HepG2 (cell line): ENCODE results near the gene TIMM23B. TPM values are rescaled to one million over a fixed set of nuclear protein-coding genes. Genes with fewer than 3 reads are reported as not detected.
"Not testable (repeated sequence)": the region's sequence is repeated elsewhere in the genome, so short reads cannot be mapped to it uniquely, and the experiment has no call there.

Experiments used
- ATAC-seq: fragments of 200-7000 bp; cut with Tn5 transposase; 3 replicates; pipeline ENCODE4 v1.9.1; 2020; ENCODE audit warnings: mild to moderate bottlenecking, moderate library complexity
- BruUV-seq: library from RNA; stranded (reverse); fragments of 400-500 nt; replicated peaks from 2 replicates; lab custom pipeline; 2021; lab: Mats Ljungman, UMichigan
- CTCF ChIA-PET: fragments of 300-600 bp; formaldehyde crosslinking; extraction: SDS; loops from one replicate; lab custom pipeline; 2021; ENCODE audit warnings: low total read pairs, inconsistent platforms, low intra/inter-chr PET ratio; lab: Yijun Ruan, JAX
- POLR2A ChIA-PET: fragments of 350-600 bp; sonication (Branson Sonifier 250); formaldehyde crosslinking; loops from one replicate; lab custom pipeline; 2020; ENCODE audit warnings: antibody characterized with exemption, inconsistent platforms; lab: Yijun Ruan, JAX
- DNase-seq: peaks from one replicate; pipeline ENCODE4 v3.0.0-alpha.2; 2015; ENCODE audit warnings: low spot score
- FAIRE-seq: peaks from 3 replicates; lab custom pipeline; 2011; peaks lifted over from hg19 to GRCh38; lab: Jason Lieb, UNC
- H2AFZ ChIP-seq: one replicate; pipeline ENCODE4 v1.6.1; 2011; ENCODE audit warnings: low read length, inconsistent platforms
- H3K27ac ChIP-seq: fragments of 300-600 bp; 3 replicates; pipeline ENCODE4 v1.8.0; 2011; ENCODE audit warnings: mixed run types, mild to moderate bottlenecking, mixed read lengths, low read length, inconsistent platforms; ENCODE audit not compliant: insufficient read depth; ENCODE audit errors: extremely low read length
- H3K27me3 ChIP-seq, 2 experiments: fragments of 200-600 bp in 1 of 2; 2 replicates in 1 of 2; 3 replicates in 1 of 2; pipeline versions ENCODE4 v1.6.0 to v1.8.0; 2011; ENCODE audit warnings: low read length in 2 of 2, mild to moderate bottlenecking in 2 of 2, moderate library complexity in 2 of 2, inconsistent platforms in 1 of 2; ENCODE audit not compliant: insufficient read depth in 2 of 2, control insufficient read depth in 1 of 2
- H3K36me3 ChIP-seq, 2 experiments: fragments of 200-600 bp in 1 of 2; replicated peaks in 1 of 2; 2 replicates in 1 of 2; 3 replicates in 1 of 2; pipeline versions ENCODE4 v1.5.1 to v1.8.0; 2011; ENCODE audit warnings: low read length in 2 of 2, inconsistent platforms in 1 of 2; ENCODE audit not compliant: insufficient read depth in 2 of 2, control insufficient read depth in 1 of 2
- H3K4me1 ChIP-seq: 2 replicates; pipeline ENCODE4 v1.5.1; 2012; ENCODE audit warnings: low read length, inconsistent platforms; ENCODE audit not compliant: insufficient read depth
- H3K4me2 ChIP-seq: 2 replicates; pipeline ENCODE4 v1.6.0; 2011; ENCODE audit warnings: low read depth, low read length, inconsistent platforms
- H3K4me3 ChIP-seq, 3 experiments: fragments of 200-600 bp in 1 of 3; sonication (generic), shearing (Covaris generic) in 1 of 3; replicated peaks in 1 of 3; 2 replicates each; pipeline ENCODE4 v1.5.1; 2011 to 2016; ENCODE audit warnings: low read length in 3 of 3, inconsistent platforms in 2 of 3, low read depth in 2 of 3, mild to moderate bottlenecking in 2 of 3, control low read depth in 1 of 3, mixed read lengths in 1 of 3; ENCODE audit not compliant: insufficient read depth in 1 of 3
- H3K79me2 ChIP-seq: one replicate; pipeline ENCODE4 v1.6.1; 2011; ENCODE audit warnings: low read length, inconsistent platforms; ENCODE audit not compliant: insufficient read depth
- H3K9ac ChIP-seq: 2 replicates; pipeline ENCODE4 v1.6.0; 2011; ENCODE audit warnings: mild to moderate bottlenecking, low read depth, low read length, inconsistent platforms; ENCODE audit not compliant: insufficient read depth
- H3K9me3 ChIP-seq: 2 replicates; pipeline ENCODE4 v1.5.1; 2012; ENCODE audit warnings: mild to moderate bottlenecking, low read length
- H4K20me1 ChIP-seq: 2 replicates; pipeline ENCODE4 v1.6.0; 2011; ENCODE audit warnings: inconsistent platforms, mild to moderate bottlenecking, low read length, moderate library complexity; ENCODE audit not compliant: insufficient read depth
- ASH2L ChIP-seq: fragments of 300-600, 200-600 bp; sonication (generic); IDR thresholded peaks from 2 replicates; pipeline ENCODE4 v1.7.0; 2017; ENCODE audit warnings: low read depth, mild to moderate bottlenecking, moderate library complexity, mixed read lengths, low read length; ENCODE audit not compliant: insufficient read length
- ELF4 ChIP-seq: sonication (generic); formaldehyde crosslinking; IDR thresholded peaks from 2 replicates; pipeline ENCODE4 v1.5.0; 2020; ENCODE audit warnings: missing genetic modification reagents, mild to moderate bottlenecking, moderate library complexity, borderline replicate concordance
- ZNF407 ChIP-seq: sonication (generic); formaldehyde crosslinking; IDR thresholded peaks from one replicate; pipeline ENCODE4 v1.5.1; 2020; ENCODE audit warnings: mild to moderate bottlenecking, missing genetic modification reagents; ENCODE audit errors: not compliant biosample characterization
- WGBS: methylation state at CpG from one replicate; pipeline ENCODE4 v1.1.6; 2017; ENCODE audit warnings: low lambda C conversion rate; 5-methylcytosine and 5-hydroxymethylcytosine counted together
- in situ Hi-C: cut with HindIII; loops from 2 replicates; pipeline ENCODE4 v1.10.0; 2017; ENCODE audit warnings: low pct_unique_long_range_greater_than_20kb; ENCODE audit not compliant: extremely low pct_ligation_motif_present
- intact Hi-C: fragments of 100-400 bp; cut with micrococcal nuclease; formaldehyde crosslinking; loops from one replicate; pipeline ENCODE4 v1.10.0; 2022; ENCODE audit not compliant: unreplicated experiment
- polyA plus RNA-seq, 8 experiments: library from polyadenylated mRNA; depleted of rRNA in 3 of 8; stranded (reverse) in 7 of 8; unstranded in 1 of 8; fragments of >200 nt; fragmentation: Illumina TruSeq in 4 of 8; extraction: Trizol in 4 of 8; gene quantifications; 2 replicates each; pipeline versions ENCODE4 v1.2.1 to v1.2.3, GENCODE V29; 2011 to 2016; ENCODE audit warnings: low read depth in 4 of 8, missing spikeins in 1 of 8, mixed read lengths in 1 of 8; ENCODE audit not compliant: insufficient read depth in 1 of 8
- total RNA-seq, 5 experiments: library from RNA; depleted of rRNA; stranded (reverse); fragments of >200 nt; fragmentation: Illumina TruSeq; extraction: Trizol; gene quantifications; 2 replicates each; pipeline ENCODE4 v1.2.3, GENCODE V29; 2016; ENCODE audit warnings: low read depth in 1 of 5
- TF ChIP-seq, protein P1 (sequence below), 2 experiments: sonication (generic) in 1 of 2; formaldehyde crosslinking in 1 of 2; IDR thresholded peaks; 2 replicates each; pipeline versions ENCODE4 v1.4.0 to v1.6.1; 2018 to 2020; ENCODE audit warnings: missing genetic modification reagents in 2 of 2, borderline replicate concordance in 1 of 2, low read depth in 1 of 2, mild to moderate bottlenecking in 1 of 2, missing biosample characterization in 1 of 2

The TIMM23B gene
- total and polyA plus RNA-seq, 2 of the 13 experiments (the other 11 are each of a cell fraction or from before 2014, with no cell fraction given): 10.8 to 13.0 TPM

DNA sequence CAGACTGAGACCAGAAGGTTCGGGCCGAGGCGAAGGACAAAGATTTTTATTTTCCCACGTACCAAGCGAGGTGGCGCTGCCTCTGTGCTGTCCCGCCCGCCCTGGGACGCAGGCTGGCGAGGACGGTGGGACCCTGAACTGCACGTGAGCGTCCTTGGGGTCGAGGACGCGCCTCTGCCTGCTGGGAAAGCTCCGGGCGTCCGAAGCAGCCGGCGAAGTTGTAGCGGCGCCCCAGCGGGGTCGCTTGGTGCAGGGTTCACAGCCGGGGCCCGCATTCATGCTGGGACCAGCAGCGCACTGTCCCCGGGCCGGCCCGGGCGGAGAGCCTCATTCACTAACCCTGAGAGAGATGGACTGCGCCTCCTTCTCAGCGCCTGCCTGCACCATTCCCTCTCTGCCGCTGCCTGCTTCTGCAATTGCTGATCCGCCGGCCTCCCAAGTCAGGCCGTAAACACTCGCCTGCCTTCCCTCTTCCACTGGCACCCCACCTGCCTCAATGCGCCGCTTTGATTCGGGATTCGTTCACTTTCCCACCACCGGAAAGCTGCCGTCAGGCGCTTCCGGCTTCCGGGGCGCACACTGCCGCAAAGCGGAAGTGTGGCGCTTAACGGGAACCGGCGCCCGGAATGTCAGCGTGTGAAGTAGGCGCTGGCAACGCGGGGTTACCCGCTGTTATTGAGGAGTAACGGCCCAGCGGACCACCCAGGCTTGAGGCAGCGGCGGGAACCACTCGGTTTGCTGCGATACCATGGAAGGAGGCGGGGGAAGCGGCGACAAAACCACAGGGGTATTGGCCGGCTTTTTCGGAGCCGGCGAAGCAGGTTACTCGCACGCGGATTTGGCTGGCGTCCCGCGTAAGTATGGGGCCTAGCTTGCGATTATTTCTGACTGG is at the start of gene TIMM23B, which contains the start of gene PARG (continued):
- TF ChIP-seq, protein P1, sequence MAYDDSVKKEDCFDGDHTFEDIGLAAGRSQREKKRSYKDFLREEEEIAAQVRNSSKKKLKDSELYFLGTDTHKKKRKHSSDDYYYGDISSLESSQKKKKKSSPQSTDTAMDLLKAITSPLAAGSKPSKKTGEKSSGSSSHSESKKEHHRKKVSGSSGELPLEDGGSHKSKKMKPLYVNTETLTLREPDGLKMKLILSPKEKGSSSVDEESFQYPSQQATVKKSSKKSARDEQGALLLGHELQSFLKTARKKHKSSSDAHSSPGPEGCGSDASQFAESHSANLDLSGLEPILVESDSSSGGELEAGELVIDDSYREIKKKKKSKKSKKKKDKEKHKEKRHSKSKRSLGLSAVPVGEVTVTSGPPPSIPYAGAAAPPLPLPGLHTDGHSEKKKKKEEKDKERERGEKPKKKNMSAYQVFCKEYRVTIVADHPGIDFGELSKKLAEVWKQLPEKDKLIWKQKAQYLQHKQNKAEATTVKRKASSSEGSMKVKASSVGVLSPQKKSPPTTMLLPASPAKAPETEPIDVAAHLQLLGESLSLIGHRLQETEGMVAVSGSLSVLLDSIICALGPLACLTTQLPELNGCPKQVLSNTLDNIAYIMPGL (CRISPR knock-in tag; IDR thresholded peaks at IDR 0.05; ENCODE audit: borderline replicate concordance in 1 of 2, low read depth in 1 of 2): peak; percentile 29 to 91; a peak in 3 of 4 replicates
- TF ChIP-seq ELF4 (CRISPR knock-in tag) (peak; percentile 78), ASH2L (peak; percentile 59), ZNF407 (CRISPR knock-in tag) (peak; percentile 59)

- H3K9ac ChIP-seq, BruUV-seq, H3K36me3 ChIP-seq, H3K4me1 ChIP-seq, H3K4me2 ChIP-seq, H3K27me3 ChIP-seq, H3K4me3 ChIP-seq, FAIRE-seq, H2AFZ ChIP-seq, CTCF ChIA-PET, in situ Hi-C loops, H4K20me1 ChIP-seq, H3K79me2 ChIP-seq, ATAC-seq, intact Hi-C loops, H3K27ac ChIP-seq, POLR2A ChIA-PET, H3K9me3 ChIP-seq, DNase-seq: not testable (repeated sequence)
- WGBS: 77% methylated on average over 2 of the region's 2 CpGs
Measured at GRCh38 chr10:49899999-49900398, 41.9 kb upstream of the TIMM23B start.
